ES-I3 (cell line): Measurements from ENCODE around the gene SLC28A3.

ENCODE experiments used
- H3K36me3 ChIP-seq: 2 replicates; pipeline ENCODE4 v1.6.1; 2013; ENCODE audit warnings: mild to moderate bottlenecking, low read length, control low read depth, moderate library complexity; ENCODE audit not compliant: insufficient read depth
- H3K4me1 ChIP-seq: 2 replicates; pipeline ENCODE4 v1.6.1; 2013; ENCODE audit warnings: mild to moderate bottlenecking, control low read depth, low read length; ENCODE audit not compliant: insufficient read depth
- H3K9ac ChIP-seq: 2 replicates; pipeline ENCODE4 v1.6.1; 2013; ENCODE audit warnings: low read depth, mild to moderate bottlenecking, low read length, moderate library complexity
- H3K9me3 ChIP-seq: 2 replicates; pipeline ENCODE4 v1.6.1; 2013; ENCODE audit warnings: mild to moderate bottlenecking, low read length, moderate library complexity; ENCODE audit not compliant: control insufficient read depth, insufficient read depth

The SLC28A3 gene

GRCh38 chr9:84324811-84325210 lies 15.7 kb downstream of the SLC28A3 start:
- H3K4me1 ChIP-seq = peaks cover 9% of the 10 kb centered on the region; the same call in 1 of the 2 replicates
- no peak overlapping the region for H3K9ac ChIP-seq
- H3K36me3 ChIP-seq = no peaks in the 10 kb centered on the region
- no peaks in the 10 kb centered on the region for H3K9me3 ChIP-seq

- Histone ChIP-seq H3K4me1 (peaks cover 9% of the 10 kb centered on the region; the same call in 1 of the 2 replicates), H3K9me3 (no peaks in the 10 kb centered on the region), H3K36me3 (no peaks in the 10 kb centered on the region), H3K9ac (no peak overlapping the region)
Measured at GRCh38 chr9:84323858-84324257, 16.7 kb downstream of the SLC28A3 start.

GRCh38 chr9:84322828-84323227 lies 17.7 kb downstream of the SLC28A3 start:
- Histone ChIP-seq H3K9ac (no peak overlapping the region), H3K4me1 (peaks cover 9% of the 10 kb centered on the region; the same call in 1 of the 2 replicates), H3K9me3 (no peaks in the 10 kb centered on the region), H3K36me3 (no peaks in the 10 kb centered on the region)

DNA sequence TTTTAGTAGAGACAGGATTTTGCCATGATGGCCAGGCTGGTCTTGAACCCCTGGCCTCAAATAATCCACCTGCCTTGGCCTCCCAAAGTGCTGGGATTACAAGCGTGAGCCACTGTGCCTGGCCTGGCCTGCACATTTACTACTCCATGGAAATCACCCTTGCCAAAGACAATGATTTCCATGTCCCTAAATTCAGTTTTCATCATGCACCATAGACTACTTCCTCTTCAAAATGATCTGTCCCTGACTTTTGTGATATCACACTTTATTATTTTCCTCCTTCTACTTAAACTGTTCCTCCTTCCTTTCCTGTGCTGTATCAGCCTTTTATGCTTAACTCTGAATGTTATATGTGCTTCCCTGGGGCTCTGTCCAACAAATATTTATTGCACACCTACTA lies 20.3 kb downstream of the SLC28A3 start:
- Histone ChIP-seq H3K9me3 (no peaks in the 10 kb centered on the region), H3K4me1 (0 out of 2 replicates have a peak, but pooled peaks cover 2% of the 10 kb centered on the region), H3K36me3 (no peaks in the 10 kb centered on the region), H3K9ac (no peak overlapping the region)

DNA sequence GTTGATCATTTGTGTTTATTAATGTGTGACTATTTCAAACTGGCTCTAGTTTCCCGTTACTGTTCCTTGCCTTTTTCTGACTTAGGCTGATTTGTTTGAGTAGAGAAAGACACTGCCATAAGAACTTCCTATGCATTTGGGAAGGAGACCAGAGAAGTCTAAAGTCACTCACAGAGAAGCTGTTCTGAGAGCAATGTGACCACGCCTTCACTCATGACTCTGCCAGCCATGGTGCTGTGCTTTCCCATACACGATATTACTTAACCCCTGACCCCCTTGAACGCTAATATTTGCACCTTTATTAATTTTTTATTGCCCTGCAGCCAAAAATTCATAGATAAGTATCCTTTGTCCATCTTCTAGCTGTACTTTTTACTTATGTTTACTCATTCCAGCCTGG lies 20.9 kb downstream of the SLC28A3 start:
- H3K9me3 ChIP-seq = no peaks in the 10 kb centered on the region
- H3K36me3 ChIP-seq = no peaks in the 10 kb centered on the region
- H3K4me1 ChIP-seq = no peaks in the 10 kb centered on the region; the same call in 1 of the 2 replicates
- no peak overlapping the region for H3K9ac ChIP-seq

GRCh38 chr9:84318981-84319380 lies 21.6 kb downstream of the SLC28A3 start:
- H3K9me3 ChIP-seq = no peaks in the 10 kb centered on the region
- no peaks in the 10 kb centered on the region for H3K36me3 ChIP-seq
- H3K4me1 ChIP-seq = no peaks in the 10 kb centered on the region; the same call in 1 of the 2 replicates
- no peak overlapping the region for H3K9ac ChIP-seq

GRCh38 chr9:84317563-84317962 lies 23.0 kb downstream of the SLC28A3 start:
- Histone ChIP-seq H3K9me3 (no peaks in the 10 kb centered on the region), H3K36me3 (no peaks in the 10 kb centered on the region), H3K9ac (no peak overlapping the region)

GRCh38 chr9:84315278-84315877 lies 25.2 kb downstream of the SLC28A3 start:
- H3K9me3 ChIP-seq = no peaks in the 10 kb centered on the region
- H3K9ac ChIP-seq = no peak overlapping the region
- no peaks in the 10 kb centered on the region; the same call in 1 of the 2 replicates for H3K4me1 ChIP-seq
- no peaks in the 10 kb centered on the region for H3K36me3 ChIP-seq

More at GRCh38 chr9:84317563-84317962, 23.0 kb downstream of the SLC28A3 start:
- no peaks in the 10 kb centered on the region; the same call in 1 of the 2 replicates for H3K4me1 ChIP-seq

- H3K9me3 ChIP-seq = no peaks in the 10 kb centered on the region
- H3K4me1 ChIP-seq = no peaks in the 10 kb centered on the region; the same call in 1 of the 2 replicates
- H3K36me3 ChIP-seq = no peaks in the 10 kb centered on the region
- H3K9ac ChIP-seq = no peak overlapping the region
Measured at GRCh38 chr9:84314306-84314705, 26.3 kb downstream of the SLC28A3 start.

- Histone ChIP-seq H3K36me3 (no peaks in the 10 kb centered on the region), H3K9ac (no peak overlapping the region), H3K4me1 (no peaks in the 10 kb centered on the region; the same call in 1 of the 2 replicates), H3K9me3 (no peaks in the 10 kb centered on the region)
Measured at GRCh38 chr9:84310883-84311282, 29.7 kb downstream of the SLC28A3 start.

DNA sequence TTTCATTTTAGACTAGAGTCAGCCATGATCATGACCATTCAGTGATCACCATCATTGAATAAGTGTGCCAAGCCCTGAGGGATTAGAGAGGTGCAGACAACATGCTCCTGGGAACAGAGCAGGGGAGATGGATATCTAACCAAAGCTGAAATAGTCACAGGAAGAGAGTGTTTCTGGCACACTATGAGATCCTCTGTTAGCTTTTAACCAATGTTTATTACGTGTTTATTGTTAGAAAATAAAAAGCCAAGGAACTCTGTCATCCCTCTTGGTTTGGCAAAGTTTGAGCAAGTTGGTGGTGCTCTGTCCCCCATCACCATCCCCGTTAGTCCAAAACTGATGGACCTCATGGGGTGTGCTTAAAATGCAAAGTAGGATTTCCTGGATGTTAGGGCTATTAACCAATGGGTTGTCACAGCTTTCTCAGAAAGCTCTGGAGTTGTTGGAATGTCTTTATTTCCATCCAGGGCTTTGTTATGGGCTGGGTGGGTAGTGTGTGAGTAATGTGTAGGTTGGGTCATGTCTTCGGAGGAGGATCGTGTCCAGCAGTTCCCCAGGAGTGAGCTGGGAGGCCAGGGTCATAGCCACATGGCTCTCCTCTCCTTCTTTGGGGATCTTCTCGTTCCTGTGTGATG lies 34.9 kb downstream of the SLC28A3 start:
- H3K9ac ChIP-seq = no peak overlapping the region
- H3K4me1 ChIP-seq = peaks cover under 1% of the 10 kb centered on the region; the same call in 1 of the 2 replicates
- no peaks in the 10 kb centered on the region for H3K36me3 ChIP-seq
- no peaks in the 10 kb centered on the region for H3K9me3 ChIP-seq

DNA sequence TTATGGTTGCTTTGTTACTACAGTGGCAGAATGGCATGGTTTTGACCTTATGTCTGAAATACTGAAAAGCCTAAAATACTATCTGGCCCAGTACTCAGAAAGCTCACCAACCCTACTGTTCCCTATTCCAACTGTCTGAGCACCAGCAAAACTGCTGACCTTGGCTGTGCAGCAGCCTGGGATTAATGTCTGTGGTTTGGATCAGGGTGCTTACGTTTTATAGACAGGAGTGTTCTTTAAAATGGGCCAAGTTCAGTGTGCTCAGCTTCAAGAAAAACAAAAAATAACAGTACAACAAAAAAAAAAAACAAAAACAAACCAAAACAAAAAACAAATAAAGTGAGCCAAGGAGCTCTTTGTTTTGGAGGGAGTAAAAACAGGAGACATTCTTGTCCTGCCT lies 36.4 kb downstream of the SLC28A3 start:
- no peak overlapping the region for H3K9ac ChIP-seq
- no peaks in the 10 kb centered on the region for H3K9me3 ChIP-seq
- H3K36me3 ChIP-seq = no peaks in the 10 kb centered on the region
- H3K4me1 ChIP-seq = peaks cover 6% of the 10 kb centered on the region; the same call in 1 of the 2 replicates

- H3K9me3 ChIP-seq = no peaks in the 10 kb centered on the region
- H3K4me1 ChIP-seq = peaks cover 6% of the 10 kb centered on the region; the same call in 1 of the 2 replicates
- no peak overlapping the region for H3K9ac ChIP-seq
- no peaks in the 10 kb centered on the region for H3K36me3 ChIP-seq
Measured at GRCh38 chr9:84303061-84303460, 37.5 kb downstream of the SLC28A3 start.

DNA sequence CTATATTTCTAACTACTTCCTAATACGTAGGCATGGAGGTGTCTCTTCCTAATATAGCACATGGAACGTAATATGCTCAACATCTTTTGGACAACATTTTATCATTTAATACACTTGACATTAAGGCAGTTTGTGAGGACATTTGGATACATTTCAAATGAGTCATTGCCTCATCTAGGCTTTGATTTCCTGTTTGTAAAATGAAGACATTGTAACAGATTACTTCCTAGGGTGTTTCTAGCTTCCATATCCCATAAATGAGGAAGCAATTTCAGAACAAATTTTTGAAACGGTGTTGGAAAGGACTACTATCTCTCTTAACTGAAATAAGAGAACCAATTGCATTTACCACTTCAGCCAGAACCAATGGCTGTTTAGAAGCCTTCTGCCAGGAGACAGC lies 38.7 kb downstream of the SLC28A3 start:
- peaks cover 8% of the 10 kb centered on the region; the same call in 1 of the 2 replicates for H3K4me1 ChIP-seq
- H3K36me3 ChIP-seq = no peaks in the 10 kb centered on the region
- no peaks in the 10 kb centered on the region for H3K9me3 ChIP-seq
- H3K9ac ChIP-seq = no peak overlapping the region

DNA sequence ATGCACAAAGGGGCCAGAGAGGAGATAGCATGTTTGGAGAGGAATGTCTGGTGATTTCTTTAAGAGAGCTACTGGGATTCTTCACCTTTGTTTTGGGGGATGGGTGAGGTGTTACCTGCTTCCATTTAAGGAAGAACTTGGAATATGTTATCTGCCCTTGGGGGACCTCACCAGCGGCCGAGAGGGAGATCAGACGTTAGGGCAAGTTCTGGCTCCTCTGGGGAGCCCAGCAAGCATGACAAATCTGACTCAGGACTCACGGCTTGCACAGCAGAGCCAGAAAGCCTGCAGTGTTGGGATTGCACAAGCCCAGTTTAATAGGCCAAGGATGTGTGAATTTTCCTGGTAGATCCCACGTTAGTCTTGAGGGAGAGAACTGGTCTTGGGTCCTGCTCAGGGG lies 40.3 kb downstream of the SLC28A3 start:
- peaks cover 21% of the 10 kb centered on the region; the same call in 1 of the 2 replicates for H3K4me1 ChIP-seq
- no peaks in the 10 kb centered on the region for H3K9me3 ChIP-seq
- H3K9ac ChIP-seq = no peak overlapping the region
- no peaks in the 10 kb centered on the region for H3K36me3 ChIP-seq
